SK-N-SH (cell line): ENCODE measurements around the gene TIGD7. TPM values are rescaled to one million over a fixed set of nuclear protein-coding genes. Genes with fewer than 3 reads are reported as not detected.

ENCODE experiments used
- CTCF ChIA-PET: fragments of 300-600, 350-600 bp; formaldehyde crosslinking; extraction: SDS; loops from one replicate; lab custom pipeline; 2021; lab: Yijun Ruan, JAX
- POLR2A ChIA-PET: fragments of 350-600 bp; sonication (Branson Sonifier 250); formaldehyde crosslinking; extraction: SDS; loops from one replicate; lab custom pipeline; 2020; ENCODE audit warnings: antibody characterized with exemption, inconsistent platforms; lab: Yijun Ruan, JAX
- DNase-seq: peaks from one replicate; pipeline ENCODE4 v3.0.0; 2012
- H2AFZ ChIP-seq: fragments of 200-600 bp; sonication (generic); 2 replicates; pipeline ENCODE4 v1.8.1; 2016; ENCODE audit warnings: antibody characterized with exemption, mild to moderate bottlenecking, low read depth
- H3F3A ChIP-seq: fragments of 200-600 bp; sonication (generic); replicated peaks from 2 replicates; pipeline ENCODE3; 2016; ENCODE audit warnings: antibody characterized with exemption, mild to moderate bottlenecking; ENCODE audit not compliant: insufficient read depth
- H3K27ac ChIP-seq, 2 experiments: fragments of 200-500 bp in 1 of 2; fragments of 200-600 bp in 1 of 2; sonication (Bioruptor generic) in 1 of 2; sonication (generic), shearing (Covaris generic) in 1 of 2; 2 replicates each; pipeline versions ENCODE4 v1.5.1 to v1.6.1; 2014 to 2016; ENCODE audit warnings: low read depth in 2 of 2, inconsistent platforms in 1 of 2, low read length in 1 of 2, mild to moderate bottlenecking in 1 of 2, mixed read lengths in 1 of 2
- H3K27me3 ChIP-seq: fragments of 200-600 bp; sonication (generic), shearing (Covaris generic); 2 replicates; pipeline ENCODE4 v1.6.1; 2016; ENCODE audit warnings: mixed run types; ENCODE audit not compliant: insufficient read depth
- H3K36me3 ChIP-seq, 2 experiments: fragments of 200-500 bp in 1 of 2; fragments of 200-600 bp in 1 of 2; sonication (Bioruptor generic) in 1 of 2; sonication (generic) in 1 of 2; replicated peaks in 1 of 2; 2 replicates each; pipeline versions ENCODE3 to v1.5.1; 2014 to 2016; ENCODE audit warnings: low read length in 1 of 2, mild to moderate bottlenecking in 1 of 2; ENCODE audit not compliant: insufficient read depth in 2 of 2, control insufficient read depth in 1 of 2
- H3K4me1 ChIP-seq, 2 experiments: fragments of 200-500 bp in 1 of 2; fragments of 200-600 bp in 1 of 2; sonication (Bioruptor generic) in 1 of 2; sonication (generic), shearing (Covaris generic) in 1 of 2; 2 replicates each; pipeline versions ENCODE4 v1.5.1 to v1.6.1; 2014 to 2016; ENCODE audit warnings: low read depth in 1 of 2, low read length in 1 of 2, mixed run types in 1 of 2; ENCODE audit not compliant: insufficient read depth in 2 of 2, control insufficient read depth in 1 of 2
- H3K4me2 ChIP-seq: fragments of 200-600 bp; sonication (generic), shearing (Covaris generic); 2 replicates; pipeline ENCODE4 v1.6.1; 2017; ENCODE audit warnings: mixed run types
- H3K4me3 ChIP-seq, 2 experiments: fragments of 200-500 bp in 1 of 2; fragments of 200-600 bp in 1 of 2; sonication (Bioruptor generic) in 1 of 2; sonication (generic), shearing (Covaris generic) in 1 of 2; 2 replicates each; pipeline versions ENCODE4 v1.5.1 to v1.8.1; 2014 to 2016; ENCODE audit warnings: low read depth in 2 of 2, inconsistent platforms in 1 of 2, low read length in 1 of 2, mild to moderate bottlenecking in 1 of 2, mixed read lengths in 1 of 2, moderate library complexity in 1 of 2
- H3K79me2 ChIP-seq: fragments of 200-600 bp; sonication (generic); 2 replicates; pipeline ENCODE4 v1.8.1; 2017; ENCODE audit warnings: mild to moderate bottlenecking; ENCODE audit not compliant: insufficient read depth
- H3K9ac ChIP-seq: fragments of 200-600 bp; sonication (generic); 2 replicates; pipeline ENCODE4 v1.6.1; 2017; ENCODE audit warnings: mixed run types
- H3K9me2 ChIP-seq: fragments of 200-600 bp; sonication (generic); 2 replicates; pipeline ENCODE4 v1.6.1; 2017; ENCODE audit warnings: mixed run types
- H3K9me3 ChIP-seq: fragments of 200-600 bp; sonication (generic); 2 replicates; pipeline ENCODE4 v1.6.1; 2017; ENCODE audit warnings: mixed run types, mild to moderate bottlenecking, moderate library complexity
- H4K20me1 ChIP-seq: fragments of 200-600 bp; sonication (generic); 2 replicates; pipeline ENCODE4 v1.6.1; 2017; ENCODE audit warnings: mild to moderate bottlenecking, mixed run types; ENCODE audit not compliant: insufficient read depth
- CHD2 ChIP-seq: fragments of 150-350 bp; IDR thresholded peaks from 2 replicates; pipeline ENCODE4 v1.6.1; 2018; ENCODE audit warnings: low read length; ENCODE audit not compliant: partially characterized antibody
- FOSL2 ChIP-seq: IDR thresholded peaks from 2 replicates; pipeline ENCODE4 v1.4.0; 2012; ENCODE audit warnings: low read depth, mild to moderate bottlenecking, moderate library complexity, borderline replicate concordance
- FOXJ3 ChIP-seq: sonication (generic); formaldehyde crosslinking; IDR thresholded peaks from 2 replicates; pipeline ENCODE4 v1.5.1; 2020; ENCODE audit warnings: mild to moderate bottlenecking, missing genetic modification reagents
- POLR2AphosphoS5 ChIP-seq: IDR thresholded peaks from 2 replicates; pipeline ENCODE4 v1.6.1; 2012; ENCODE audit warnings: low read depth, low read length
- RAD21 ChIP-seq: IDR thresholded peaks from 2 replicates; pipeline ENCODE4 v1.6.1; 2012; ENCODE audit warnings: mild to moderate bottlenecking, low read length
- RFX5 ChIP-seq: IDR thresholded peaks from 2 replicates; pipeline ENCODE4 v1.6.1; 2012; ENCODE audit warnings: mild to moderate bottlenecking, improper control_type of control experiment, low read length
- SIN3A ChIP-seq: IDR thresholded peaks from 2 replicates; pipeline ENCODE4 v1.6.1; 2012; ENCODE audit warnings: low read depth, mild to moderate bottlenecking, low read length, moderate library complexity, borderline replicate concordance
- TEAD4 ChIP-seq: IDR thresholded peaks from 2 replicates; pipeline ENCODE4 v1.4.0; 2012; ENCODE audit warnings: mild to moderate bottlenecking, borderline replicate concordance; ENCODE audit not compliant: insufficient read depth
- WGBS: methylation state at CpG from one replicate; pipeline ENCODE4 v1.1.6; 2017; ENCODE audit warnings: low lambda C conversion rate; 5-methylcytosine and 5-hydroxymethylcytosine counted together
- polyA plus RNA-seq, 3 experiments: library from polyadenylated mRNA; depleted of rRNA; stranded (reverse); fragments of >200 nt; gene quantifications; 2 replicates each; pipeline ENCODE4 v1.2.3, GENCODE V29; 2012
- TF ChIP-seq, protein P1 (sequence below): IDR thresholded peaks from 2 replicates; pipeline ENCODE4 v1.6.1; 2012; ENCODE audit warnings: mild to moderate bottlenecking, low read depth, low read length, moderate library complexity
- TF ChIP-seq, protein P2 (sequence below): IDR thresholded peaks from 2 replicates; pipeline ENCODE4; 2012
- TF ChIP-seq, protein P3 (sequence below): fragments of 150-350 bp; IDR thresholded peaks from 2 replicates; pipeline ENCODE4 v1.6.1; 2017; ENCODE audit warnings: antibody characterized with exemption, low read length, low read depth, borderline replicate concordance
- TF ChIP-seq, protein P4 (sequence below): fragments of 150-350 bp; IDR thresholded peaks from 2 replicates; pipeline ENCODE4 v1.6.1; 2016; ENCODE audit warnings: mild to moderate bottlenecking, low read depth, low read length

The TIGD7 gene
- polyA plus RNA-seq, 1 of the 3 experiments (the other 2 are of a cell fraction), result 1.2 TPM

DNA sequence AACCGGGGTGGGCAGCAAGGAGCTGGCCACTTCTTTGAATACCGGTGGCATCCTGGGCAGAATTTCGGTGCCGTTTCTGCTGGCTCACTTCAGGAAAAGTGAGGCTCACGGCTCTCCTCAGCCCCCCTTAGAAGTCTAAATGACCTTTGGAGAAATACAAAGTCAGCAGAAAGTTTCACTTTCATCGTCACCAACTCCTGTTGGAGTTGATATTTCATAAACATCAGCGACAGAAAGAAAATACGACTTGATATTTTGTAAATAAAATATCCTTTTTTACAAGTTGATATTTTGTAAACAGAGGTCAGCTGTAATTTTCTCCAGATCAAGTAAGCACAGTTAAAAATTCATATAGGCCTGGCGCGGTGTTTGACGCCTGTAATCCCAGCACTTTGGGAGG lies 848 bp upstream of the TIGD7 start (continued):
- no peak for TF ChIP-seq FOSL2
- TF ChIP-seq, protein P1, sequence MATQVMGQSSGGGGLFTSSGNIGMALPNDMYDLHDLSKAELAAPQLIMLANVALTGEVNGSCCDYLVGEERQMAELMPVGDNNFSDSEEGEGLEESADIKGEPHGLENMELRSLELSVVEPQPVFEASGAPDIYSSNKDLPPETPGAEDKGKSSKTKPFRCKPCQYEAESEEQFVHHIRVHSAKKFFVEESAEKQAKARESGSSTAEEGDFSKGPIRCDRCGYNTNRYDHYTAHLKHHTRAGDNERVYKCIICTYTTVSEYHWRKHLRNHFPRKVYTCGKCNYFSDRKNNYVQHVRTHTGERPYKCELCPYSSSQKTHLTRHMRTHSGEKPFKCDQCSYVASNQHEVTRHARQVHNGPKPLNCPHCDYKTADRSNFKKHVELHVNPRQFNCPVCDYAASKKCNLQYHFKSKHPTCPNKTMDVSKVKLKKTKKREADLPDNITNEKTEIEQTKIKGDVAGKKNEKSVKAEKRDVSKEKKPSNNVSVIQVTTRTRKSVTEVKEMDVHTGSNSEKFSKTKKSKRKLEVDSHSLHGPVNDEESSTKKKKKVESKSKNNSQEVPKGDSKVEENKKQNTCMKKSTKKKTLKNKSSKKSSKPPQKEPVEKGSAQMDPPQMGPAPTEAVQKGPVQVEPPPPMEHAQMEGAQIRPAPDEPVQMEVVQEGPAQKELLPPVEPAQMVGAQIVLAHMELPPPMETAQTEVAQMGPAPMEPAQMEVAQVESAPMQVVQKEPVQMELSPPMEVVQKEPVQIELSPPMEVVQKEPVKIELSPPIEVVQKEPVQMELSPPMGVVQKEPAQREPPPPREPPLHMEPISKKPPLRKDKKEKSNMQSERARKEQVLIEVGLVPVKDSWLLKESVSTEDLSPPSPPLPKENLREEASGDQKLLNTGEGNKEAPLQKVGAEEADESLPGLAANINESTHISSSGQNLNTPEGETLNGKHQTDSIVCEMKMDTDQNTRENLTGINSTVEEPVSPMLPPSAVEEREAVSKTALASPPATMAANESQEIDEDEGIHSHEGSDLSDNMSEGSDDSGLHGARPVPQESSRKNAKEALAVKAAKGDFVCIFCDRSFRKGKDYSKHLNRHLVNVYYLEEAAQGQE, result no peak
- TF ChIP-seq POLR2AphosphoS5, result no peak
- TF ChIP-seq, protein P2, sequence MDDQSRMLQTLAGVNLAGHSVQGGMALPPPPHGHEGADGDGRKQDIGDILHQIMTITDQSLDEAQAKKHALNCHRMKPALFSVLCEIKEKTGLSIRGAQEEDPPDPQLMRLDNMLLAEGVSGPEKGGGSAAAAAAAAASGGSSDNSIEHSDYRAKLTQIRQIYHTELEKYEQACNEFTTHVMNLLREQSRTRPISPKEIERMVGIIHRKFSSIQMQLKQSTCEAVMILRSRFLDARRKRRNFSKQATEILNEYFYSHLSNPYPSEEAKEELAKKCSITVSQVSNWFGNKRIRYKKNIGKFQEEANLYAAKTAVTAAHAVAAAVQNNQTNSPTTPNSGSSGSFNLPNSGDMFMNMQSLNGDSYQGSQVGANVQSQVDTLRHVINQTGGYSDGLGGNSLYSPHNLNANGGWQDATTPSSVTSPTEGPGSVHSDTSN, result no peak
- no peak for TF ChIP-seq RFX5
- TF ChIP-seq SIN3A, result no peak
- TF ChIP-seq, all 33 proteins: peak for 0

DNA sequence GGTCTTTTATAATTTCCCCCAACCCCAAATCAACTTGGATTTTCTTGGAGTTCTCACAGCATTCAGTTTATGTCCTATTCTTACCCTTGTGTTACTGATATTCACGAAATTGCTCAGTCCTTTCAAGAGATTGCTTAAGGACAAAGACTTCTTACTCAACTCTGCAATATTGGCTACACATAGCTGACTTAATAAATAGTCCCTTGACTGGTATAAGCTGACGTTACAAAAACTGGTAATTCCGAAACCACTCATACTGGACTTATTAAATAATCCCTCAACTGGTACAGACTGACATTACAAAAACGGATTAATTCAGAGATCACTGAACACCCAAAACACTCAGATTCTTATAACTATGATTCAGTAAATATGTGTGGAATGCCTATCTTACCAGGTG lies 860 bp downstream of the TIGD7 start:
- peak overlapping the region; percentile 75 for H3K4me2 ChIP-seq
- no peaks in the 10 kb centered on the region for H3F3A ChIP-seq
- peaks cover 14% of the 10 kb centered on the region; the same call in 1 of the 2 replicates for H3K9me3 ChIP-seq
- CTCF ChIA-PET, result interaction anchor here (0.7 kb wide), 1 partner anchor 12 kb away, joined by 3 read pairs; no protein-coding TSS in a partner anchor
- H3K79me2 ChIP-seq, result peaks cover 4% of the 10 kb centered on the region; the same call in 1 of the 2 replicates
- H3K4me1 ChIP-seq, result no peaks in the 10 kb centered on the region; a peak in 1 of 4 replicates
- H3K9ac ChIP-seq, result no peak overlapping the region
- no peak for DNase-seq
- H3K9me2 ChIP-seq, result no peaks in the 10 kb centered on the region
- TF ChIP-seq RAD21 (no peak), FOXJ3 (CRISPR knock-in tag) (no peak), CHD2 (no peak)
- peak overlapping the region; percentile 59 to 69 for H3K4me3 ChIP-seq
- H3K27me3 ChIP-seq, result no peaks in the 10 kb centered on the region
- 76% methylated on average over 4 of the region's 4 CpGs for WGBS
- H2AFZ ChIP-seq, result no peak overlapping the region
- peaks cover 20 to 61% of the 10 kb centered on the region in 2 experiments for H3K36me3 ChIP-seq
- POLR2A ChIA-PET, result interaction anchor here (0.7 kb wide), 1 partner anchor 139 kb away, joined by 3 read pairs; the partner anchor contains the start of genes NAA60 and ZNF597
- no peaks in the 10 kb centered on the region for H4K20me1 ChIP-seq
- H3K27ac ChIP-seq, result no peak overlapping the region

DNA sequence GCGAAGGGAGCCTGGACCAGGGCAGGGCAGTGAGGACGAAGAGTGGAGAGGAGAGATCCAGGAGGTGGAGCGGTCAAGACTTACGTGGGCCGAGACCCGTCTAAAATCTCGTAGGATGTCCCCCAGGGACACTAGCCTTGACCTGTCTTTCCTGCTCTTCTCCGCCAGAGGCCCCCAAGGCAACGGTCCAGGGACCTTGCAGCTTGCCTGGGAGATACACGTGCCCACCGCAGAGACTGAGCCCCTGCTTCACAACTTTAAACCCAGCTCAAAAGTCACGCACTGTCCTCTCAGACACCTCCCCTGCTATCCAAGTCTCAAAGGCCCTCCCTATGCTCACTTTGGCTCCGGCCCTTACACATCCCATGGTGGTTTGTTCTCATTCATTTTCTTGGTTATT lies 9.4 kb downstream of the TIGD7 start:
- Histone ChIP-seq H3K27me3 (no peaks in the 10 kb centered on the region), H3K9ac (no peak overlapping the region), H3K79me2 (peaks cover 18% of the 10 kb centered on the region; the same call in 1 of the 2 replicates), H3K9me2 (no peaks in the 10 kb centered on the region), H3K4me1 (no peaks in the 10 kb centered on the region), H3K4me2 (no peak overlapping the region), H3K4me3 (no peak overlapping the region; a peak in 1 of 4 replicates), H3K36me3 (peaks cover 28 to 65% of the 10 kb centered on the region in 2 experiments), H2AFZ (no peak overlapping the region), H3F3A (peaks cover 8% of the 10 kb centered on the region), H3K9me3 (no peaks in the 10 kb centered on the region), H3K27ac (no peak overlapping the region), H4K20me1 (no peaks in the 10 kb centered on the region)
- ChIA-PET CTCF (no interaction called here), POLR2A (no interaction called here)
- 88% methylated on average over 12 of the region's 13 CpGs for WGBS
- TF ChIP-seq, protein P3, sequence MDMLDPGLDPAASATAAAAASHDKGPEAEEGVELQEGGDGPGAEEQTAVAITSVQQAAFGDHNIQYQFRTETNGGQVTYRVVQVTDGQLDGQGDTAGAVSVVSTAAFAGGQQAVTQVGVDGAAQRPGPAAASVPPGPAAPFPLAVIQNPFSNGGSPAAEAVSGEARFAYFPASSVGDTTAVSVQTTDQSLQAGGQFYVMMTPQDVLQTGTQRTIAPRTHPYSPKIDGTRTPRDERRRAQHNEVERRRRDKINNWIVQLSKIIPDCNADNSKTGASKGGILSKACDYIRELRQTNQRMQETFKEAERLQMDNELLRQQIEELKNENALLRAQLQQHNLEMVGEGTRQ, result no peak
- TF ChIP-seq, protein P4, sequence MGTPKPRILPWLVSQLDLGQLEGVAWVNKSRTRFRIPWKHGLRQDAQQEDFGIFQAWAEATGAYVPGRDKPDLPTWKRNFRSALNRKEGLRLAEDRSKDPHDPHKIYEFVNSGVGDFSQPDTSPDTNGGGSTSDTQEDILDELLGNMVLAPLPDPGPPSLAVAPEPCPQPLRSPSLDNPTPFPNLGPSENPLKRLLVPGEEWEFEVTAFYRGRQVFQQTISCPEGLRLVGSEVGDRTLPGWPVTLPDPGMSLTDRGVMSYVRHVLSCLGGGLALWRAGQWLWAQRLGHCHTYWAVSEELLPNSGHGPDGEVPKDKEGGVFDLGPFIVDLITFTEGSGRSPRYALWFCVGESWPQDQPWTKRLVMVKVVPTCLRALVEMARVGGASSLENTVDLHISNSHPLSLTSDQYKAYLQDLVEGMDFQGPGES, result no peak
- TF ChIP-seq TEAD4 (no peak), FOSL2 (no peak)
- DNase-seq, result no peak
